IPS-20b (cell line): ENCODE measurements around the gene ZNF850.

Source experiments
- H3K27ac ChIP-seq: one replicate; pipeline ENCODE4 v1.5.1; 2013; ENCODE audit warnings: low read length
- H3K27me3 ChIP-seq: 2 replicates; pipeline ENCODE4 v1.6.1; 2013; ENCODE audit warnings: mild to moderate bottlenecking, low read length, inconsistent platforms; ENCODE audit not compliant: insufficient read depth
- H3K36me3 ChIP-seq: 2 replicates; pipeline ENCODE4 v1.6.1; 2013; ENCODE audit warnings: low read depth, mild to moderate bottlenecking, inconsistent platforms, low read length, moderate library complexity; ENCODE audit not compliant: insufficient read depth
- H3K4me1 ChIP-seq: 2 replicates; pipeline ENCODE4 v1.6.1; 2013; ENCODE audit warnings: mild to moderate bottlenecking, control low read depth, inconsistent platforms, low read length, moderate library complexity; ENCODE audit not compliant: insufficient read depth
- H3K4me3 ChIP-seq: 2 replicates; pipeline ENCODE4 v1.5.1; 2013; ENCODE audit warnings: mild to moderate bottlenecking, low read length, inconsistent platforms
- H3K9ac ChIP-seq: 2 replicates; pipeline ENCODE4 v1.6.1; 2013; ENCODE audit warnings: low read depth, mild to moderate bottlenecking, inconsistent platforms, low read length, moderate library complexity
- H3K9me3 ChIP-seq: 2 replicates; pipeline ENCODE4 v1.6.1; 2013; ENCODE audit warnings: mild to moderate bottlenecking, low read depth, low read length, inconsistent platforms; ENCODE audit not compliant: insufficient read depth

The ZNF850 gene

DNA sequence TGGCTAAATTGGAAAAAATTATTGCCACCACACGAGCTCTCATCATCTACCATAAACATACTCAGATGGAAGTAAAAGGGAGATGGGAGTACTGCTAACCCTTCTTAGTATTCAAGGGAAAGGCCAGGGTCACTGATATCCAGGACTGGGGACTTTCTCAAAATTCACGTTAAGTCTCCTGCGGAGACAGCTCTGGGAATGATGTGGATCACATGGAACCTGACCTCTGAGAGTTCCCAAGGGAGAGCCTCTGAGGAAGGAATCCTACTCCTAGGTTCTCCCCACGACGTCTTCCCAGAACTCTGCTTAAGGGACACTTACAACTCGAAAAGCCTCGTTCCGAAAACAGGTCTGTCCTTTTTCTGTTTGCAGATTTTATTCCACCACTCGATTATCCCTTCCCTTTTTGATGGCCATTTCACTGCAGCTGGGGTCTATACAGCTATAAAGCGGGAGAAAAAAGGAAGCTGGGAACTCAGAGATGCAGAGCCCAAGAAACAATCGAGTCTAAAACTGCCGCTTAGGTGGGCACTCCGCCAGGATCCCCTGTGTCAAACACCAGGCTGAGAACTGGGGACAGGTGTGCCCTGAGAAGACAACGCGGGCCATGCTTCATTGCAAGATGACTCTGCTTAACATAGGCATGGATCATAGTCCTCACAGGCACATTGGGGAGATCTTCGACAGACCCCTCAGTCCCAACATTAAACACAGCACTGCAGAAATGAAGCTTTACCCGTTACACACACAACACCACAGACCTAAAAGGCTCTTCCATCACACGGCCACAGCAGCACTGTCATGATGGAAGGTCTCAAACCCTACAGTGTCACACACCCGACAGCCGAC, 86.0 kb downstream of the ZNF850 start:
- no peaks in the 10 kb centered on the region for H3K27me3 ChIP-seq
- H3K27ac ChIP-seq: no peak overlapping the region
- peaks cover 18% of the 10 kb centered on the region for H3K9me3 ChIP-seq
- H3K9ac ChIP-seq: peak overlapping the region; percentile 95; the same call in 1 of the 2 replicates
- peaks cover 25% of the 10 kb centered on the region for H3K36me3 ChIP-seq
- H3K4me3 ChIP-seq: peak overlapping the region; percentile 97
- H3K4me1 ChIP-seq: no peaks in the 10 kb centered on the region

DNA sequence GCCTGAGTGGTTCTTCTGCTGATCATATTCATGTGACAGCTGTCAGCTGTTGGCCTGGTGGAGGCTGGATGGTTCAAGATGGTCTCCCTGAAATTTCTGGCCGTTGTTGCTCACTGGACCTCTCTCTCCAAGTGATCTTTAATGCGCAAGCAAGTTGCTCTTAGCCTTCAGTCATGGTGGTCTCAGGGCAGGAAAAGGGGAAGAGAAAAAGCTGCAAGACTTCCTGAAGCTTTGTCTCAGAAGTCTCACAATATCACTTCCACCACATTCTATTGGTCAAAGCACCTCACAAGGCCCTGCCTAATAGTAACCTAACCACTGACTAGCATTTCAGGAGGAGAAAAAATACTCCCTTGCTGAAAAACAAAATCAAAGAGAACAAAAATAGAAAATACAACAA, 86.8 kb downstream of the ZNF850 start:
- Histone ChIP-seq H3K4me1 (no peaks in the 10 kb centered on the region), H3K27me3 (no peaks in the 10 kb centered on the region), H3K27ac (no peak overlapping the region), H3K9me3 (peaks cover 14% of the 10 kb centered on the region), H3K4me3 (no peak overlapping the region), H3K9ac (no peak overlapping the region), H3K36me3 (peaks cover 18% of the 10 kb centered on the region)

GRCh38 chr19:36679455-36679854, 93.2 kb downstream of the ZNF850 start:
- 0 out of 2 replicates have a peak, but pooled peaks cover 4% of the 10 kb centered on the region for H3K9me3 ChIP-seq

DNA sequence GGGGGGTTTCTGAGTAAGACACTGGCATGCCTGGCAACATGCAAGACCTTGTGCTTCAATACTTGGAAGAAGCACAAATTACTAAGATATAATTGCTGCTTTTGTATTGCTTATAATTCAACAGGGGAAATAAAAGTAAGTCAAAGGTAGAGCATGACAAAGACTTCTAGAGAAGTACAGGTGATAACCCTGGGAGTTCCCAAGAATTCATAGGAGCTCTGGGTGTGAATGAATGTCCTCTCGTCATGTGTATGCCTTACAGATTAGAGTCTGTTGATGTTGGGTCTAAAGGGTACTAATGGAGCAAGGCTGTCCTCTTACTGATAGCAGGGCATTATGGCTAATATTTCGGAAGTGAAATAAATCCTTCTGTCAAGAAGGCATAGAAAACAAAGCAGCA, 98.4 kb downstream of the ZNF850 start:
- Histone ChIP-seq H3K36me3 (peaks cover 17% of the 10 kb centered on the region), H3K4me1 (no peaks in the 10 kb centered on the region), H3K9ac (no peak overlapping the region), H3K9me3 (peaks cover 7% of the 10 kb centered on the region; the same call in 1 of the 2 replicates), H3K27ac (no peak overlapping the region), H3K4me3 (no peak overlapping the region), H3K27me3 (no peaks in the 10 kb centered on the region)

More at GRCh38 chr19:36679455-36679854, 93.2 kb downstream of the ZNF850 start:
- Histone ChIP-seq H3K27ac (no peak overlapping the region), H3K36me3 (peaks cover 14% of the 10 kb centered on the region; the same call in 1 of the 2 replicates), H3K27me3 (no peaks in the 10 kb centered on the region), H3K9ac (no peak overlapping the region), H3K4me1 (no peaks in the 10 kb centered on the region), H3K4me3 (no peak overlapping the region)

DNA sequence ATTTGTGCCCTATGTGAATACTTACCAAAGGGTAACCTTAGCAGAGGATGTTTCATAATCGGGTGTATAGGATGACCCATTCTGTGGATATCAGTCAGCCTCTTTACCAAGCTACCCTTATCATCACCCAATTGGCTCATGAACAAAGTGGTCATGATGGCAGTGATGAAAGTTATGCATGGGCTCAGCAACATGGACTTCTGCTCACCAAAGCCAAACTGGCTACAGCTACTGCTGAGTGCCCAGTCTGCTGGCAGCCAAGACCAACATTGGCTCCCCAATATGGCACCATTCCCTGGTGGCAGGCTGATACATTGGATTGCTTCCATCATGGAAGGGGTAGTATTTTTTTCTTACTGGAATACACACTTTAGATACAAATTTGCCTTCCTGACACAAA, 100.2 kb downstream of the ZNF850 start:
- no peak overlapping the region for H3K9ac ChIP-seq
- no peaks in the 10 kb centered on the region for H3K27me3 ChIP-seq
- H3K9me3 ChIP-seq: peaks cover 3% of the 10 kb centered on the region; the same call in 1 of the 2 replicates
- H3K4me1 ChIP-seq: no peaks in the 10 kb centered on the region
- H3K4me3 ChIP-seq: no peak overlapping the region
- peaks cover 11% of the 10 kb centered on the region for H3K36me3 ChIP-seq
- no peak overlapping the region for H3K27ac ChIP-seq

DNA sequence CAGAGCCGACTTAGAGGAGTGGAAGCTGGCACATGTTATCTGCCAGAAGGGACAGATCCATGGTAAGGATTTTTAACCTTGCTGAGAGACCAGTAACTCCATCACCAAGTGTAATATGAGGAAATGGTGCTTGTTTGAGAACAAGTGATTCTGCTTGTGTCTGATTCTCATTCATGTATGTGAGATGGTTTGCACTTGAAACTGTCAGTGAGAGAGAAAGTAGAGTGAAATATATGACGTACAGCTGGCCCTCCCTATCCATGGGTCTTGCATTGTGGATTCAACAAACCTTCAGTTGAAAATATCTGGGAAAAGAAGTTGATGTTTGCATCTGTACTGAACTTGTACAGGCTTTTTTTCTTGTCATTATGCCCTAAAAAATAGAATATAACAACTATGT, 104.0 kb downstream of the ZNF850 start:
- Histone ChIP-seq H3K27ac (no peak overlapping the region), H3K4me1 (no peaks in the 10 kb centered on the region), H3K9me3 (peaks cover 9% of the 10 kb centered on the region), H3K36me3 (peaks cover 18% of the 10 kb centered on the region), H3K9ac (no peak overlapping the region), H3K27me3 (no peaks in the 10 kb centered on the region), H3K4me3 (no peak overlapping the region)

- H3K27me3 ChIP-seq: no peaks in the 10 kb centered on the region
- H3K27ac ChIP-seq: no peak overlapping the region
- no peaks in the 10 kb centered on the region for H3K4me1 ChIP-seq
- peaks cover 12% of the 10 kb centered on the region for H3K9me3 ChIP-seq
- H3K36me3 ChIP-seq: peaks cover 21% of the 10 kb centered on the region
- H3K4me3 ChIP-seq: peak overlapping the region; percentile 85
- peak overlapping the region; percentile 84; the same call in 1 of the 2 replicates for H3K9ac ChIP-seq
Measured at GRCh38 chr19:36665832-36666231, 106.8 kb downstream of the ZNF850 start.
